CD4-positive, CD25-positive, alpha-beta regulatory T cell (primary cell): ENCODE measurements around the gene GUK1. TPM values are rescaled to one million over a fixed set of nuclear protein-coding genes. Genes with fewer than 3 reads are reported as not detected.
A peak's percentile ranks its signal among the peaks of the same experiment; 100 is the strongest.

Source experiments
- ATAC-seq, 2 donors: fragments of 150-1000 bp; cut with Tn5 transposase; one replicate each; pipeline ENCODE4 v1.10.0; 2021; ENCODE audit warnings: low read depth in 2 of 2, moderate number of reproducible peaks in 2 of 2, moderate library complexity in 1 of 2
- DNase-seq, 3 donors: peaks; one replicate each; pipeline versions ENCODE4 v3.0.0 to v3.0.0-alpha.2; 2012 to 2022; ENCODE audit warnings: mixed read lengths in 1 of 3
- H3K27ac ChIP-seq: one replicate; pipeline ENCODE4 v1.7.0; 2013; ENCODE audit warnings: mild to moderate bottlenecking, low read length; ENCODE audit not compliant: insufficient read depth, poor library complexity, severe bottlenecking
- H3K27me3 ChIP-seq: one replicate; pipeline ENCODE4 v1.7.0; 2013; ENCODE audit warnings: low read length; ENCODE audit not compliant: control insufficient read depth, insufficient read depth
- H3K36me3 ChIP-seq: one replicate; pipeline ENCODE4 v1.7.0; 2013; ENCODE audit warnings: mild to moderate bottlenecking, low read length, moderate library complexity; ENCODE audit not compliant: control insufficient read depth, insufficient read depth
- H3K4me1 ChIP-seq: 2 replicates; pipeline ENCODE4 v1.7.0; 2013; ENCODE audit warnings: mild to moderate bottlenecking, low read length; ENCODE audit not compliant: insufficient read depth, control insufficient read depth, poor library complexity, severe bottlenecking
- H3K4me3 ChIP-seq: one replicate; pipeline ENCODE4 v1.7.0; 2013; ENCODE audit warnings: low read depth, mild to moderate bottlenecking, low read length, moderate library complexity
- H3K9me3 ChIP-seq, 2 experiments: 1 replicate in 1 of 2; 2 replicates in 1 of 2; pipeline ENCODE4 v1.7.0; 2013; ENCODE audit warnings: low read length in 2 of 2, mild to moderate bottlenecking in 1 of 2, moderate library complexity in 1 of 2; ENCODE audit not compliant: control insufficient read depth in 2 of 2
- H3K27ac Mint-ChIP-seq, 3 donors: one replicate each; pipeline ENCODE4 v1.8.0; 2020 to 2022; ENCODE audit warnings: mild to moderate bottlenecking in 3 of 3, mixed read lengths in 3 of 3, moderate library complexity in 2 of 3
- H3K27me3 Mint-ChIP-seq: one replicate; pipeline ENCODE4 v1.8.0; 2022; ENCODE audit warnings: mild to moderate bottlenecking, mixed read lengths
- H3K36me3 Mint-ChIP-seq: one replicate; pipeline ENCODE4 v1.8.0; 2020; ENCODE audit warnings: mixed read lengths
- H3K4me1 Mint-ChIP-seq, 4 donors: one replicate each; pipeline ENCODE4 v1.8.0; 2020 to 2022; ENCODE audit warnings: mixed read lengths in 4 of 4, mild to moderate bottlenecking in 1 of 4
- H3K4me3 Mint-ChIP-seq, 4 donors: one replicate each; pipeline ENCODE4 v1.8.0; 2020 to 2022; ENCODE audit warnings: mild to moderate bottlenecking in 4 of 4, mixed read lengths in 4 of 4, moderate library complexity in 3 of 4
- H3K9me3 Mint-ChIP-seq, 7 donors: one replicate each; pipeline ENCODE4 v1.8.0; 2020 to 2022; ENCODE audit warnings: mixed read lengths in 7 of 7, mild to moderate bottlenecking in 3 of 7, moderate library complexity in 2 of 7
- polyA plus RNA-seq, 4 donors: library from polyadenylated mRNA; unstranded; fragments of 300-500 nt; fragmentation: Illumina TruSeq; gene quantifications; one replicate each; pipeline ENCODE4 v1.2.3, GENCODE V29; 2021
- total RNA-seq: library from RNA; stranded (reverse); gene quantifications from one replicate; pipeline ENCODE4 v1.2.3, GENCODE V29; 2022

Gene GUK1
- total and polyA plus RNA-seq, 5 donors from 2014 or later, result 270 to 413 (median 350) TPM

- DNase-seq (no peak), ATAC-seq (no peak)
- Mint-ChIP-seq H3K27me3 (no peaks in the 10 kb centered on the region), H3K27ac (no peak overlapping the region), H3K4me3 (no peak overlapping the region), H3K9me3 (peaks cover 0 to 1% (median 0%) of the 10 kb centered on the region in 7 donors), H3K4me1 (peaks cover 0 to 10% (median under 1%) of the 10 kb centered on the region in 4 donors), H3K36me3 (no peaks in the 10 kb centered on the region)
- Histone ChIP-seq H3K4me3 (no peak overlapping the region), H3K4me1 (no peaks in the 10 kb centered on the region), H3K27me3 (no peaks in the 10 kb centered on the region), H3K36me3 (no peaks in the 10 kb centered on the region), H3K9me3 (no peaks in the 10 kb centered on the region), H3K27ac (no peak overlapping the region)
These were observed 38.9 kb downstream of the GUK1 start for GRCh38 chr1:228178737-228179684.

GRCh38 chr1:228180271-228180958 is 40.3 kb downstream of the GUK1 start:
- no peak overlapping the region for H3K27ac ChIP-seq
- DNase-seq (peak in 1 of 3 donors; percentile 39), ATAC-seq (no peak)
- H3K36me3 ChIP-seq, result no peaks in the 10 kb centered on the region
- Mint-ChIP-seq H3K4me3 (no peak overlapping the region), H3K36me3 (no peaks in the 10 kb centered on the region), H3K27ac (no peak overlapping the region), H3K4me1 (peaks cover under 1 to 12% (median 1%) of the 10 kb centered on the region in 4 donors), H3K9me3 (peaks cover 0 to 1% (median 0%) of the 10 kb centered on the region in 7 donors), H3K27me3 (no peaks in the 10 kb centered on the region)
- H3K9me3 ChIP-seq, result no peaks in the 10 kb centered on the region
- no peaks in the 10 kb centered on the region for H3K27me3 ChIP-seq
- no peak overlapping the region for H3K4me3 ChIP-seq
- peaks cover 2% of the 10 kb centered on the region for H3K4me1 ChIP-seq

GRCh38 chr1:228180959-228181644 is 41.0 kb downstream of the GUK1 start:
- DNase-seq (no peak), ATAC-seq (no peak)
- Histone ChIP-seq H3K27ac (no peak overlapping the region), H3K36me3 (no peaks in the 10 kb centered on the region), H3K27me3 (no peaks in the 10 kb centered on the region), H3K4me3 (no peak overlapping the region), H3K4me1 (peaks cover 9% of the 10 kb centered on the region), H3K9me3 (no peaks in the 10 kb centered on the region)
- Mint-ChIP-seq H3K27me3 (no peaks in the 10 kb centered on the region), H3K4me1 (peaks cover 2 to 17% (median 7%) of the 10 kb centered on the region in 4 donors), H3K27ac (no peak overlapping the region), H3K36me3 (no peaks in the 10 kb centered on the region), H3K9me3 (peaks cover 0 to 1% (median 0%) of the 10 kb centered on the region in 7 donors), H3K4me3 (peak overlapping the region in 1 of 4 donors; percentile 21)

GRCh38 chr1:228181645-228182034 is 41.6 kb downstream of the GUK1 start:
- Mint-ChIP-seq H3K27ac (no peak overlapping the region), H3K36me3 (no peaks in the 10 kb centered on the region), H3K27me3 (no peaks in the 10 kb centered on the region), H3K9me3 (peaks cover 0 to 1% (median 0%) of the 10 kb centered on the region in 7 donors), H3K4me3 (no peak overlapping the region), H3K4me1 (peaks cover 2 to 17% (median 8%) of the 10 kb centered on the region in 4 donors)
- H3K4me1 ChIP-seq, result peaks cover 12% of the 10 kb centered on the region
- no peak overlapping the region for H3K4me3 ChIP-seq
- no peak for DNase-seq
- no peaks in the 10 kb centered on the region for H3K36me3 ChIP-seq
- H3K27me3 ChIP-seq, result no peaks in the 10 kb centered on the region
- H3K9me3 ChIP-seq, result no peaks in the 10 kb centered on the region
- H3K27ac ChIP-seq, result no peak overlapping the region
- no peak for ATAC-seq

- Mint-ChIP-seq H3K27ac (peak overlapping the region in 1 of 3 donors; percentile 20), H3K4me3 (no peak overlapping the region), H3K4me1 (peaks cover 2 to 16% (median 8%) of the 10 kb centered on the region in 4 donors), H3K27me3 (no peaks in the 10 kb centered on the region), H3K36me3 (no peaks in the 10 kb centered on the region), H3K9me3 (peaks cover 0 to 1% (median 0%) of the 10 kb centered on the region in 7 donors)
- no peaks in the 10 kb centered on the region for H3K36me3 ChIP-seq
- no peak for DNase-seq
- peaks cover 12% of the 10 kb centered on the region for H3K4me1 ChIP-seq
- no peak overlapping the region for H3K4me3 ChIP-seq
- no peaks in the 10 kb centered on the region for H3K9me3 ChIP-seq
- no peaks in the 10 kb centered on the region for H3K27me3 ChIP-seq
- no peak overlapping the region for H3K27ac ChIP-seq
- no peak for ATAC-seq
These were observed 42.4 kb downstream of the GUK1 start for GRCh38 chr1:228182296-228183030.

- H3K4me1 Mint-ChIP-seq, result peaks cover 2 to 11% (median 8%) of the 10 kb centered on the region in 4 donors
- H3K4me3 Mint-ChIP-seq, result no peak overlapping the region
- DNase-seq, result no peak
- peaks cover 12% of the 10 kb centered on the region for H3K4me1 ChIP-seq
- H3K4me3 ChIP-seq, result no peak overlapping the region
- no peak overlapping the region for H3K27ac ChIP-seq
- no peaks in the 10 kb centered on the region for H3K27me3 ChIP-seq
- no peaks in the 10 kb centered on the region for H3K36me3 ChIP-seq
- H3K27me3 Mint-ChIP-seq, result no peaks in the 10 kb centered on the region
- ATAC-seq, result no peak
- H3K9me3 Mint-ChIP-seq, result peaks cover 0 to 6% (median 0%) of the 10 kb centered on the region in 7 donors
- no peak overlapping the region for H3K27ac Mint-ChIP-seq
- H3K9me3 ChIP-seq, result no peaks in the 10 kb centered on the region
- no peaks in the 10 kb centered on the region for H3K36me3 Mint-ChIP-seq
These were observed 44.1 kb downstream of the GUK1 start for GRCh38 chr1:228184152-228184551.

GRCh38 chr1:228185641-228185965 is 45.5 kb downstream of the GUK1 start:
- peaks cover 0 to 6% (median 0%) of the 10 kb centered on the region in 7 donors for H3K9me3 Mint-ChIP-seq
- H3K4me1 Mint-ChIP-seq, result peaks cover 2 to 11% (median 6%) of the 10 kb centered on the region in 4 donors
- peak overlapping the region in 3 of 4 donors; percentile 36 to 78 (median 48) for H3K4me3 Mint-ChIP-seq

More at GRCh38 chr1:228185641-228185965, 45.5 kb downstream of the GUK1 start:
- Histone ChIP-seq H3K27ac (no peak overlapping the region), H3K9me3 (no peaks in the 10 kb centered on the region), H3K4me1 (peaks cover 12% of the 10 kb centered on the region), H3K36me3 (no peaks in the 10 kb centered on the region), H3K27me3 (no peaks in the 10 kb centered on the region), H3K4me3 (no peak overlapping the region)
- ATAC-seq (peak; percentile 69 to 86), DNase-seq (peak in 2 of 3 donors; percentile 49 to 50)
- Mint-ChIP-seq H3K27ac (peak overlapping the region in 2 of 3 donors; percentile 32 to 71), H3K27me3 (no peaks in the 10 kb centered on the region), H3K36me3 (no peaks in the 10 kb centered on the region)
